Gastroesophageal sphincter (tissue), 3 donors: ENCODE data around the gene NOSIP.

ENCODE experiments used
- CTCF ChIP-seq, 4 experiments: fragments of 200-600 bp in 2 of 4; fragments of 450-650 bp in 2 of 4; sonication (generic) in 1 of 4; IDR thresholded peaks; one replicate each; pipeline ENCODE4 v1.5.1; 2017 to 2019; ENCODE audit warnings: antibody characterized with exemption in 4 of 4, mild to moderate bottlenecking in 2 of 4, moderate library complexity in 2 of 4
- EP300 ChIP-seq: sonication (generic); formaldehyde crosslinking; IDR thresholded peaks from one replicate; pipeline ENCODE4 v1.6.1; 2017; ENCODE audit warnings: antibody characterized with exemption, mild to moderate bottlenecking
- POLR2A ChIP-seq, 2 donors: fragments of 450-650 bp; IDR thresholded peaks; one replicate each; pipeline ENCODE4 v1.6.1; 2017; ENCODE audit warnings: antibody characterized with exemption in 2 of 2, mild to moderate bottlenecking in 2 of 2, moderate library complexity in 1 of 2
- POLR2AphosphoS5 ChIP-seq: sonication (generic); formaldehyde crosslinking; IDR thresholded peaks from one replicate; pipeline ENCODE4 v1.6.1; 2017; ENCODE audit warnings: antibody characterized with exemption

GRCh38 chr19:49555600-49556411 is 24.6 kb downstream of the NOSIP start:
- no peak for TF ChIP-seq CTCF (IDR thresholded peaks at IDR 0.05)
- no peak for TF ChIP-seq POLR2A (IDR thresholded peaks at IDR 0.05)
- TF ChIP-seq EP300: no peak
- no peak for TF ChIP-seq POLR2AphosphoS5
